Measurements from ENCODE around the gene CALR.
"Not testable (repeated sequence)": the region's sequence is repeated elsewhere in the genome, so short reads cannot be mapped to it uniquely, and the experiment has no call there.

CALR gene

DNA sequence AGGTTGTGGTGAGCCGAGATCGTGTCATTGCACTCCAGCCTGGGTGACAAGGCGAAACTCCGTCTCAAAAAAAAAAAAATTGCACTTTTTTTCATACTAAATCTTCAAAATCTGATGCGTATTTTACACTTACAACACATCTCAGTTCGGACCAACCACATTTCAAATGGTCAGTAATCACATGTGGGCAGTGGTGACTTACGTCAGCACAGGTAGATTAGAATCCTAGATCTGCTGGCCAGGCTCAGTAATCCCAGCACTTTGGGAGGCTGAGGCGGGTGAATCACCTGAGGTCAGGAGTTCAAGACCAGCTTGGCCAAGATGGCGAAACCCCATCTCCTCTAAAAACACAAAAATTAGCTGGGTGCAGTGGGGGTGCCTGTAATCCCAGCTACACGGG is 3.3 kb upstream of the CALR start:
- no peak for DNase-seq

DNA sequence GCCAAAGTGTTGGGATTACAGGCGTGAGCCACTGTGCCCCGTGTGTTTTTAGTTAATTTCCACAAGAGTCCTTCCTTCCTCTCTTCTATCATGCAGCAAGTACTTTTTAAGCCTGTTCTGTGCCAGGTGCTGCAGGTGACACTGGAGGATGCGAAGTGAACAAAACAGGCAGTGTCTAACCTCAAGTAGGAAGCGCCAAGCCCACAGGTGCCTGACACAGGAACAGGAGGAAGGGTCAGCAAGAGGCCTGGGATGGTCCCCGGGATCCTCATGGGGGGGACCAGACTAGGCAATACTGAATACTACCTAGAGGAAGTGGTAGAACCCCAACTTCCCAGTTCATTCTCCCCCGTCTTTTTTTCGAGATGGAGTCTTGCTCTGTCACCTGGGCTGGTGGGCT is 1.8 kb upstream of the CALR start:
- DNase-seq = no peak

DNA sequence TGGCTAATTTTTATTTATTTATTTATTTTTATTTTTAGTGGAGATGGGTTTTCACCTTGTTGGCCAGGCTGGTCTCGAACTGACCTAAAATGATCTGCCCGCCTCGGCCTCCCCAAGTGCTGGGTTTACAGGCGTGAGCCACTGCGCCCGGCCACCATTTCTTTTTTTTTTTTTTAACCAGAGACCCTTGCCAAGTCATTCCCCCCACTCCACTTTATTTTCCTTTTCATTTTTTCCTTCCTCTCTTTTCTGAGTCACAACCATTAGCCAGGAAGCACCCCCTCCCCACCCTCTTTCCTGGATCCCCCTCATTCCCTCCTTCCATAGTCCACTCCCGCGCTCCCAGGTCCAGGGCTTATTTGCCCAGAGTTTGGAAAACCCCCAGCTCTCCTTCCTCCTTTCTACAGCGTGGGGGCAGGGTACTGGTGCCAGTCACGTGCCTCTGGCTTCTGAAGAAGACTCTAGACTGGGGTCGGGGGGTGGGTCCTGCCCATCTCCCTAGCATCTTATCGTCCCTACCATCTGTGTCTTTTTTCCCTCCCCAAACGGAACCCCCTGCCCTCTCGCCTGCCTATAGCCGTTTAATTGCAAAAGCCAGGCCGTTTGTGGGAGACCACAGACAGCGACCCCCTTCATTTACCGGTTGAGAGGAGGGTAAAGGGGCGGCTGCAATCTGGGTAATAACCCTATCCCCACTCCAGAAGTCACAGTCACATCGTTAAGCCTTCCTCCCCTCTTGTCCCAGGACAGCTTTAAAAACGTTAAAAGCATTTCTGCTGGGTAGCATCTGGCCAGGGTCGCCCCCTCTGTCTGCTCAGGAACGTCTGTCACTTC is 1.1 kb upstream of the CALR start:
- peak; percentile 82 for DNase-seq

- no peak for DNase-seq
These were observed 581 bp downstream of the CALR start for GRCh38 chr19:12938779-12939601.

DNA sequence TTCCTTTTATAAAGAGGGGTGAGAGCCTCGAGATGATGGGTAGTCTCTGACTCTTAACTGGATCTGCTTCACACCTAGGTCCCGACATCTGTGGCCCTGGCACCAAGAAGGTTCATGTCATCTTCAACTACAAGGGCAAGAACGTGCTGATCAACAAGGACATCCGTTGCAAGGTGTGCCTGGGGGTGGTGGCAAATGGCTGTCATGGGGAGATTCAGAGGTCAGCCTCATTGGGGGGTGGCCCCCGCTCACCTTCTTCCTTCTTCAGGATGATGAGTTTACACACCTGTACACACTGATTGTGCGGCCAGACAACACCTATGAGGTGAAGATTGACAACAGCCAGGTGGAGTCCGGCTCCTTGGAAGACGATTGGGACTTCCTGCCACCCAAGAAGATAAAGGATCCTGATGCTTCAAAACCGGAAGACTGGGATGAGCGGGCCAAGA is 1.6 kb downstream of the CALR start:
- no peak for DNase-seq

DNA sequence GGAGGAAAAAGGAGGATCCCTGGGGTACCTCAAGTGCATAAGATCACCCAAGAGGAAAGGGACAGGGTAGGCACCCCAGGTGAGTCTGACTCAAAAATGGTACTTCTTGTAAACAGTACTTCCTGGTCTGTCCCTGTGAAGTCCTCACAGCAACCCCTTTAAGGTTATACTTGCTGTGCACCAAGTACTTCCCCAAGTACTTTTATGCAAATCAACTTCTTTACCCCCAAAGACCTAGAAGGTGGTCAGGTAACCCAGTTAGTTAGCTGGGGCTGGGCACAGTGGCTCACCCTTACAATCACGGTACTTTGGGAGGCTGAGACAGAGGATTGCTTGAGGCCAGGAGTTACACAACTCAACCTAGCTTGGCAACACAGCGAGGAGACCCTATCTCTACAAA is 2.5 kb downstream of the CALR start:
- no peak for DNase-seq

DNA sequence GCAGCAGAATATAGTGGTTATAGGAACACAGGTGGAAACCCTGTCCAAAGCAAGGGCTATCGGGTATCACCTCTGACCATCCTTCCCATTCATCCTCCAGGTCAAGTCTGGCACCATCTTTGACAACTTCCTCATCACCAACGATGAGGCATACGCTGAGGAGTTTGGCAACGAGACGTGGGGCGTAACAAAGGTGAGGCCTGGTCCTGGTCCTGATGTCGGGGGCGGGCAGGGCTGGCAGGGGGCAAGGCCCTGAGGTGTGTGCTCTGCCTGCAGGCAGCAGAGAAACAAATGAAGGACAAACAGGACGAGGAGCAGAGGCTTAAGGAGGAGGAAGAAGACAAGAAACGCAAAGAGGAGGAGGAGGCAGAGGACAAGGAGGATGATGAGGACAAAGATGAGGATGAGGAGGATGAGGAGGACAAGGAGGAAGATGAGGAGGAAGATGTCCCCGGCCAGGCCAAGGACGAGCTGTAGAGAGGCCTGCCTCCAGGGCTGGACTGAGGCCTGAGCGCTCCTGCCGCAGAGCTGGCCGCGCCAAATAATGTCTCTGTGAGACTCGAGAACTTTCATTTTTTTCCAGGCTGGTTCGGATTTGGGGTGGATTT is 5.1 kb downstream of the CALR start:
- DNase-seq = no peak

DNA sequence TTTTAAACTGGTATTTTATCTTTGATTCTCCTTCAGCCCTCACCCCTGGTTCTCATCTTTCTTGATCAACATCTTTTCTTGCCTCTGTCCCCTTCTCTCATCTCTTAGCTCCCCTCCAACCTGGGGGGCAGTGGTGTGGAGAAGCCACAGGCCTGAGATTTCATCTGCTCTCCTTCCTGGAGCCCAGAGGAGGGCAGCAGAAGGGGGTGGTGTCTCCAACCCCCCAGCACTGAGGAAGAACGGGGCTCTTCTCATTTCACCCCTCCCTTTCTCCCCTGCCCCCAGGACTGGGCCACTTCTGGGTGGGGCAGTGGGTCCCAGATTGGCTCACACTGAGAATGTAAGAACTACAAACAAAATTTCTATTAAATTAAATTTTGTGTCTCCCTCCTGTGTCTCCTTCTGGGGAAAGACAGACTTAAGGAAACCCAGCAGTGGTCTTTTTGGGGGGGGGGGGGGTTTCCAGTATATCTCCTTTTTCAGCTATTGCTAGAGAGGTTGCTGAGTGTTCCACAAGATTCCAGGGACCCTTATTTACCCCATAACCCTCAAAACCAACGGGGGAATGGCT is 5.8 kb downstream of the CALR start:
- DNase-seq = no peak

DNA sequence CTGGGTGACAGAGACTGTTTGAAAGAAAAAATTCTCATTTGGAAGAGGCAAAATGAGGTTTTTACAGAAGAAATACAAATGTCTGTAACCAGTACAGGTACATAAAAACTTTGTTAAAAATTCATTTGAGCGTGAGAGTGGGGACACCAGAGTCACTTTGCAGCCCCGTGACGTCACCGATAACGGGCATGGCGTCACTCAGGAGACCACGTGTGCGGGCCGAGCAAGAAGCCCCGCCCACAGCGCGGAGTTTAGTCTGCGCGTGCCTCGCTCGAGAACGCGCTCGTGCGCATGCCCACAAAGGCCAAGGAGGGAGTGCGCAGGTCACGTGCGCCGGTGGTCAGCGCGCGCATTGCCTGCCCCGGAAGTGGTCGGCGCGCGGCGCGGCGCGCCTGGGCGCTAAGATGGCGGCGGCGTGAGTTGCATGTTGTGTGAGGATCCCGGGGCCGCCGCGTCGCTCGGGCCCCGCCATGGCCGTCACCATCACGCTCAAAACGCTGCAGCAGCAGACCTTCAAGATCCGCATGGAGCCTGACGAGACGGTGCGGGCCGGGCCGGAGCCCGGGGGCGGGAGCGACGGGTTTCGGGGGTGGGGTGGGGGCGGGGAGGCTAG is 7.2 kb downstream of the CALR start, which contains the start of gene RAD23A:
TSS of gene RAD23A (plus strand) at position 384 of the 613 bp plus-strand sequence. CDS start at position 471, 87 bp downstream.
- DNase-seq = peak; percentile 97

- peak; percentile 42 for DNase-seq
These were observed 7.8 kb downstream of the CALR start for GRCh38 chr19:12946092-12946721.

- no peak for DNase-seq
These were observed 8.5 kb downstream of the CALR start for GRCh38 chr19:12946731-12947496.

- no peak for DNase-seq
These were observed 9.5 kb downstream of the CALR start for GRCh38 chr19:12947702-12948611.

DNA sequence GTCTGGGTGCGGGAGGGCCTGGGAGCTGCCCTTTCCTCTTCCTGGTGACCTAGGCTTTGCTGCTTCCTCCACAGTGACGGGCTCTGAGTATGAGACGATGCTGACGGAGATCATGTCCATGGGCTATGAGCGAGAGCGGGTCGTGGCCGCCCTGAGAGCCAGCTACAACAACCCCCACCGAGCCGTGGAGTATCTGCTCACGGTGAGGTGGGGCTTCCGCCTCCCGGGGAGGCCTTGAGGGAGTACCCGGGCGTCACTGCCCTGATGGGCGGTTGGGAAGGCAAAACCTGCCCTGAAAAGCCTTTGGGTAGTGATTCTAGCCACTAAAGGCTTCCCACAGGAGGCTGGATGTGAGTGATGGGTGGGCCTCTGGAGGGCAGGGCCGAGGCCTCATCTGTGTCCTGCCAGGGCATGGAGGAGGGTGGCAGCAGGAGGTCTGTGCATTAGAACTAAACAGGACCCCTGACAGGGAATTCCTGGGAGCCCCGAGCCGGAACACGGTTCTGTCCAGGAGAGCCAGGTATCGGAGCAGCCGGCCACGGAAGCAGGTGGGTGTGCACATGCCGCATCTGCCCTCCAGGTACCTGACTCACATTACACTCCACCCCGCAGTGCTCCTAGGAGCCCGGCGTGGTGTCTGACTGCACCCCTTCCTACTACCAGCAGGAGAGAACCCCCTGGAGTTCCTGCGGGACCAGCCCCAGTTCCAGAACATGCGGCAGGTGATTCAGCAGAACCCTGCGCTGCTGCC is 10.4 kb downstream of the CALR start:
- DNase-seq = no peak

- no peak for DNase-seq
These were observed 11.2 kb downstream of the CALR start for GRCh38 chr19:12949363-12950283.

- not testable (repeated sequence) for DNase-seq
These were observed 13.6 kb downstream of the CALR start for GRCh38 chr19:12952050-12952449.

GRCh38 chr19:12952488-12953137 is 14.2 kb downstream of the CALR start:
- peak; percentile 41 for DNase-seq

DNA sequence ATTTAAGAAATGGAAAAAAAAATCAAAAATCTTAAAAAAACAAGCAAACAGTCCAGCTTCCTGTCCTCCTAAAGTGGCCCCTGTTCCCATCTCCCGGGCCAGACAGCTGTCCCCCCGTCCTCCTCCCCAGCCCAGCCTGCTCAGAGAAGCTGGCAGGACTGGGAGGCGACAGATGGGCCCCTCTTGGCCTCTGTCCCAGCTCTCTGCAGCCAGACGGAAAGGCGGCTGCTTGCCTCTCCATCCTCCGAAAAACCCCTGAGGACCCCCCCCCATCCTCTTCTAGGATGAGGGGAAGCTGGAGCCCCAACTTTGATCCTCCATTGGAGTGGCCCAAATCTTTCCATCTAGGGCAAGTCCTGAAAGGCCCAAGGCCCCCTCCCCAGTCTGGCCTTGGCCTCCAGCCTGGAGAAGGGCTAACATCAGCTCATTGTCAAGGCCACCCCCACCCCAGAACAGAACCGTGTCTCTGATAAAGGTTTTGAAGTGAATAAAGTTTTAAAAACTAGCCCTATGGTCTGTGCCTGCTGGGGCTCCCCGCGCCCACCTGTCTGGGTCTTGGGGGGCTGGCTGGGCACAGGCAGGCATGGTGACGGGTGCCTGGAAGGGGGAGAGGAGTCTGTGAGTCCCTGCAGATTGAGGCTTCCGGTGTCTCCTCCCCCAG is 14.9 kb downstream of the CALR start:
- peak; percentile 74 for DNase-seq

All from NCI-H1092 (cell line).